Astrocyte of the hippocampus (primary cell): ENCODE results near the gene RBKS.
A peak's percentile ranks its signal among the peaks of the same experiment; 100 is the strongest.

Experiments used
- DNase-seq: peaks from one replicate; pipeline ENCODE4 v3.0.0; 2011; ENCODE audit warnings: low read depth, low spot score

Gene RBKS

DNA sequence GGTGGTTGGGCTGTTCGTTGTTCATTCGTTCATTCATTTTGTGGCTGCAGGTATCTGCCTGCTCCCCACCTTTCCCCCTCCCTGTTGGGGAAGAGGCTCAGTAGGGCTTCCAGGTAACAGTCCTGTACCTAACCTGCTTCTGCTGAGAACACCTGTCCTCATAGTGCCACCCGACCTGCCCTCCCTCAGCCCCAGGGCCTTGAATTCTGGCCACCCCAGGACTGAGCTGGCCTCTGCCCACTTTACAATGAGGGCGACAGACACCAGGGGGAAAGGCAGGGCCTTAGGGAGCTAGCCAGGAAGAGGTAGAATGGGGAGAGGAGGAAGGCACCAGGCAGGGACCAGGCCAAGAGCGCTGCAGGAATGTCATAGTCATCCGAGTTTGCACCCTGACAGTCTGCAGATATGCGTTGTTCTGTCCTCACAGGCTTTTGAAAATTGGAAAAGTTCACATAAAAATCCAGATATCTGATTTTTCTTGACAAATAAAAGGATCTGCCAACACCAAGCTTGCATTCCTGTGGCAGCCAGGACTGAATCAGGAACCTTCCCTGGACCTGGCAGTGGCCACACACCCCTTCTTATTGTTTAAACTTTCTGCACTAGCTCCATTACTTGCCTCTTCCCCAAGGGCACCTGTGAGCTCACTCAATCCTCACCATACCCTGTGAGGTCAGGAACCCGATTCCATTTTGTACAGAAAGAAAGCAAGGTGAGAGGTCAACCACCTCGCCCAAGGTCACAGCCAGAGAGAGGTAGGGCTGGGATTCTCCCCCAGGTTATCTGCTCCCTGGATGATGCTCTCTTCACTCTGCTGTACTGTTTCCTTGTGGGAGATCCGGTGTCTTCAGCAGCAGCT lies 153.9 kb downstream of the RBKS start:
- peak; percentile 50 for DNase-seq

DNA sequence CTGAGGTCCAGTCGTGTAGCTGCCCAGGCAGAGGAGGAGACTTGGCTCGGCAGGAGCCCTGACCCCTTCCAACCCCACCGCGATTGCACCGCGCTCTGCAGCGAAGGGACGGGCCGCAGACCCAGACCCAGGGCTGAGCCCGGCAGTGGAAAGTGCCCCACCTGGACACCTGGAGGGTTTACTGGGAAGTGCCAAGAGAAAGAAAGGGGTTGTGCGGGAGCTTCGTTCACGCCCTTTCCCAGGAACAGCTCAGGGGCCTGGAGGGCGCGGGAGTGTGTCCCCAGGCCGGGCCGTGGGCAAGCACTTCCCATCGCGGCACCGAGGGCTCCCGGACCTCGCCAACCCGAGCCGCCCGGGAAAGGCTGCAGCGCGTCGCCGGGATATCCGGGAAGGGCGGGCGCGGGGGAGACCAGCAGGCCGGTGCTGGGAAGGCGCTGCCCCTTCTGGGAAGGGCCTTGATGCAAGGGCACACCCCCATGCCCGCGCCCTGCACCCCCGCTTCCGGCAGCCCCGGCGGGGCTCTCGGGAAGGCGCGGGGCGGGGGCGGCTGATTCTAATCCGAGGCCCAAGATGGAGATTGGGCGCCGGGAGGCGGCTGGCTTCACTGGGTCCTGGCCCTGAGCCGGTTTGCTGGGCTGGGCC lies 154.8 kb downstream of the RBKS start:
- DNase-seq: peak; percentile 76

DNA sequence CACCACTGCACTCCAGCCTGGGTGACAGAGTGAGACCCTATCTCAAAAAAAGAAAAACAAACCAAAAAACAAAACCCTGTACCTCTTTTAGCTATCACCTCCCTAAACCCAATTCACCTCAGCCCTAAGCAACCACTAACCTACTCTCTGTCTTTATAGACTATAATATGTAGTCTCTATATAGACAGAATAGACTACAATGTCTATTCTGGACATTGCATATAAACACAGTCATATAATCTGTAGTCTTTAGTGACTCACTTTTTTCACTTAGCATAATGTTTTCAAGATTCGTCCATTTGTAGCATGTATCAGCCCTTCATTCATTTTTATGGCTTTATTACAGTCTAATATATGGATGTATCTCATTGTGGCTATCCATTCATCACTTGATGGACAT lies 155.9 kb downstream of the RBKS start:
- DNase-seq: no peak
